Measurements from ENCODE around the gene MAP7D1.
"Not testable (repeated sequence)": the region's sequence is repeated elsewhere in the genome, so short reads cannot be mapped to it uniquely, and the experiment has no call there.

MAP7D1 gene

GRCh38 chr1:36211307-36211706 is 55.3 kb downstream of the MAP7D1 start:
- no peak for TF ChIP-seq CTCF (IDR thresholded peaks at IDR 0.05)
- Histone ChIP-seq H3K4me3 (no peak overlapping the region), H3K9me3 (no peaks in the 10 kb centered on the region), H3K27me3 (no peaks in the 10 kb centered on the region), H3K27ac (no peak overlapping the region), H3K4me1 (peaks cover 0 to 31% (median 15%) of the 10 kb centered on the region in 4 donors), H3K36me3 (no peaks in the 10 kb centered on the region)
- intact Hi-C loops (cut with DNase I; ENCODE audit: low total_unique reads): no loop called here
- no peak for DNase-seq

GRCh38 chr1:36211841-36212240 is 55.9 kb downstream of the MAP7D1 start:
- Histone ChIP-seq H3K27ac (no peak overlapping the region), H3K27me3 (no peaks in the 10 kb centered on the region), H3K36me3 (no peaks in the 10 kb centered on the region), H3K4me1 (peaks cover 0 to 26% (median 10%) of the 10 kb centered on the region in 4 donors), H3K4me3 (no peak overlapping the region), H3K9me3 (no peaks in the 10 kb centered on the region)
- TF ChIP-seq CTCF (IDR thresholded peaks at IDR 0.05): no peak
- no peak for DNase-seq
- intact Hi-C loops (cut with DNase I; ENCODE audit: low total_unique reads): no loop called here

GRCh38 chr1:36212782-36213181 is 56.8 kb downstream of the MAP7D1 start:
- Histone ChIP-seq H3K4me3 (no peak overlapping the region), H3K9me3 (no peaks in the 10 kb centered on the region), H3K4me1 (peaks cover 0 to 16% (median 4%) of the 10 kb centered on the region in 4 donors), H3K27me3 (no peaks in the 10 kb centered on the region), H3K27ac (no peak overlapping the region), H3K36me3 (no peaks in the 10 kb centered on the region)
- intact Hi-C loops (cut with DNase I; ENCODE audit: low total_unique reads): no loop called here
- no peak for TF ChIP-seq CTCF (IDR thresholded peaks at IDR 0.05)
- no peak for DNase-seq

GRCh38 chr1:36217670-36218069 is 61.7 kb downstream of the MAP7D1 start:
- no peak for DNase-seq
- intact Hi-C loops (cut with DNase I; ENCODE audit: low total_unique reads): no loop called here

GRCh38 chr1:36221901-36222300 is 65.9 kb downstream of the MAP7D1 start:
- not testable (repeated sequence) for H3K36me3 ChIP-seq, DNase-seq, H3K27me3 ChIP-seq, H3K9me3 ChIP-seq, H3K4me3 ChIP-seq
- intact Hi-C loops (cut with DNase I; ENCODE audit: low total_unique reads): loop anchor here (10.0 kb wide), 1 partner anchor 63 kb away; no protein-coding TSS in a partner anchor
- H3K4me1 ChIP-seq: peaks cover 0 to 27% (median 27%) of the 10 kb centered on the region in 4 donors
- peak overlapping the region in 1 of 2 donors; percentile 90 for H3K27ac ChIP-seq

More at GRCh38 chr1:36217670-36218069, 61.7 kb downstream of the MAP7D1 start:
- Histone ChIP-seq H3K4me3 (no peak overlapping the region), H3K4me1 (peaks cover 0 to 4% (median 1%) of the 10 kb centered on the region in 4 donors), H3K27me3 (no peaks in the 10 kb centered on the region), H3K27ac (no peak overlapping the region), H3K9me3 (no peaks in the 10 kb centered on the region), H3K36me3 (no peaks in the 10 kb centered on the region)
- no peak for TF ChIP-seq CTCF (IDR thresholded peaks at IDR 0.05)

GRCh38 chr1:36222481-36223380 is 66.8 kb downstream of the MAP7D1 start:
- Histone ChIP-seq H3K9me3 (no peaks in the 10 kb centered on the region), H3K27ac (peak overlapping the region; percentile 90 to 97), H3K36me3 (peaks cover 0 to 8% (median 0%) of the 10 kb centered on the region in 3 donors), H3K4me1 (peaks cover 0 to 36% (median 33%) of the 10 kb centered on the region in 4 donors), H3K27me3 (no peaks in the 10 kb centered on the region), H3K4me3 (peak overlapping the region; percentile 55 to 87)
- no peak for TF ChIP-seq CTCF (IDR thresholded peaks at IDR 0.05)
- intact Hi-C loops (cut with DNase I; ENCODE audit: low total_unique reads): loop anchor here (10.0 kb wide), 1 partner anchor 62 kb away; no protein-coding TSS in a partner anchor
- DNase-seq: peak in 1 of 2 donors; percentile 59

Measured in tibial artery (tissue), 4 donors.